ENCODE measurements around the gene SARS1. TPM values are rescaled to one million over a fixed set of nuclear protein-coding genes. Genes with fewer than 3 reads are reported as not detected.

Gene SARS1
- total and polyA plus RNA-seq, 2 experiments from 2014 or later, result 158 to 180 TPM

DNA sequence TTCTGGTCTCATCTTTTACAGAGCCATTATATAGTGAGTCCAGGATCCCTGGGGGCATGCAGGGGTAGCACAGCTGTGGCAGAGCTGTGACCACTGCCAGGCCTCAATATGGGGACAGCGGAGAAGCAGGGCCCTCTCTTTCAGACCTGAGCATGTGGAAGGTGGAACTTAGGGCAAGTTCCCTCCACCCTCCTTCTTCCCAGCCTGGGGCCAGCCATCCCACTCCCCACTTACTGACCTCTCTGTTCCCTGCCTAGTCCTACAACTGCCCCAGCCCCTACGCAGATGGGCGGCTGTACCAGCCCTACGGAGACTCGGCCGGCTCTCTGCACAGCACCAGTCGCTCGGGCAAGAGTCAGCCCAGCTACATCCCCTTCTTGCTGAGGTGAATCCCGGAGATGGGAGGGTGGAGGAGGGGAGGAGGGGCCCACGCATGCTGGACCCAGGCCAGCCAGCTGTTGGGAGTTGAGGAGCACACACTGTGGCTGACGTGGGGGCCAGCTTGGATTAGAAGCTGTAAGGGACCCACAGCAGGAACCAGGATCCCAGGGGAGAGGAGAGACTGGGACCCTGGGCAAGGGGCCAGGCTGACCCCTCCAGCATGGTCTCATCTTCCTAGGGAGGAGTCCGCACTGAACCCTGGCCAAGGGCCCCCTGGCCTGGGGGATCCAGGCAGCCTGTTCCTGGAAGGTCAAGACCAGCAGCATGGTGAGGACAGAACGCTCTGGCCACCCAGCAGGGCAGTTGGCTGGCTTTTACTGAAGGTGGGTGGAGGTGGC lies 58.5 kb downstream of the SARS1 start:
- Histone ChIP-seq H4K20me1 (ENCODE audit: insufficient read depth, poor library complexity, severe bottlenecking) (no peaks in the 10 kb centered on the region), H3K9me2 (replicated peaks; ENCODE audit: insufficient read depth) (no peaks in the 10 kb centered on the region), H2AFZ (no peak overlapping the region), H3K36me3 (replicated peaks; ENCODE audit: insufficient read depth, low read depth) (no peaks in the 10 kb centered on the region), H3K4me2 (no peak overlapping the region), H3K79me2 (no peaks in the 10 kb centered on the region), H3K27ac (peak overlapping the region; percentile 94), H3K9me3 (ENCODE audit: low read depth) (no peaks in the 10 kb centered on the region), H3K4me3 (no peak overlapping the region), H3K4me1 (ENCODE audit: insufficient read depth) (peaks cover 34% of the 10 kb centered on the region), H3K27me3 (no peaks in the 10 kb centered on the region)
- DNase-seq (ENCODE audit: low spot score), result no peak
- WGBS (ENCODE audit: low lambda C conversion rate, missing lambda C conversion rate), result 83% methylated on average over 13 of the region's 13 CpGs
- TF ChIP-seq, protein P1, sequence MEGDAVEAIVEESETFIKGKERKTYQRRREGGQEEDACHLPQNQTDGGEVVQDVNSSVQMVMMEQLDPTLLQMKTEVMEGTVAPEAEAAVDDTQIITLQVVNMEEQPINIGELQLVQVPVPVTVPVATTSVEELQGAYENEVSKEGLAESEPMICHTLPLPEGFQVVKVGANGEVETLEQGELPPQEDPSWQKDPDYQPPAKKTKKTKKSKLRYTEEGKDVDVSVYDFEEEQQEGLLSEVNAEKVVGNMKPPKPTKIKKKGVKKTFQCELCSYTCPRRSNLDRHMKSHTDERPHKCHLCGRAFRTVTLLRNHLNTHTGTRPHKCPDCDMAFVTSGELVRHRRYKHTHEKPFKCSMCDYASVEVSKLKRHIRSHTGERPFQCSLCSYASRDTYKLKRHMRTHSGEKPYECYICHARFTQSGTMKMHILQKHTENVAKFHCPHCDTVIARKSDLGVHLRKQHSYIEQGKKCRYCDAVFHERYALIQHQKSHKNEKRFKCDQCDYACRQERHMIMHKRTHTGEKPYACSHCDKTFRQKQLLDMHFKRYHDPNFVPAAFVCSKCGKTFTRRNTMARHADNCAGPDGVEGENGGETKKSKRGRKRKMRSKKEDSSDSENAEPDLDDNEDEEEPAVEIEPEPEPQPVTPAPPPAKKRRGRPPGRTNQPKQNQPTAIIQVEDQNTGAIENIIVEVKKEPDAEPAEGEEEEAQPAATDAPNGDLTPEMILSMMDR (IDR thresholded peaks at IDR 0.05; ENCODE audit: poor library complexity), result no peak
- no peak for TF ChIP-seq EZH2phosphoT487 (IDR thresholded peaks at IDR 0.05; ENCODE audit: low read depth, severe bottlenecking, unreplicated experiment)
- no peak for TF ChIP-seq EZH2 (IDR thresholded peaks at IDR 0.05; ENCODE audit: borderline replicate concordance)

DNA sequence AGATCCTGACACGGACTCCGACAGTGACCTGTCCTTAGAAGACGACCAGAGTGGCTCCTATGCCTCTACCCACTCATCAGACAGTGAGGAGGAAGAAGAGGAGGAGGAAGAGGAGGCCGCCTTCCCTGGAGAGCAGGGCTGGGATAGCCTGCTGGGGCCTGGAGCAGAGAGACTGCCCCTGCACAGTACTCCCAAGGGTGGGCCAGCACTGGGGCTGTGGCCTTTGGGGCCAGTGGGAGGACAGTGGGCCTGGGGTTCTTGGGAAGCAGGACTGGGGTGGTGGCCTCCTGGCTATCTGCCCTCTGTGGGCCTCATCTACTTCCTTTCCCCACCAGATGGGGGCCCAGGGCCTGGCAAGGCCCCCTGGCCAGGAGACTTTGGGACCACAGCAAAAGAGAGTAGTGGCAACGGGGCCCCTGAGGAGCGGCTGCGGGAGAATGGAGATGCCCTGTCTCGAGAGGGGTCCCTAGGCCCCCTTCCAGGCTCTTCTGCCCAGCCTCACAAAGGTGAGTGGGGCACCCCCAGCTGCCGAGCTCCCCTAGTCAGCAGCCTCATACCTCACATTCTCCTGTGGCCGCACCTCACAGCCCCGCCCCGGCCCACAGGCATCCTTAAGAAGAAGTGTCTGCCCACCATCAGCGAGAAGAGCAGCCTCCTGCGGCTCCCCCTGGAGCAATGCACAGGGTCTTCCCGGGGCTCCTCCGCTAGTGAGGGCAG lies 59.3 kb downstream of the SARS1 start:
- Histone ChIP-seq H3K79me2 (no peaks in the 10 kb centered on the region), H3K27me3 (no peaks in the 10 kb centered on the region), H3K9me3 (ENCODE audit: low read depth) (no peaks in the 10 kb centered on the region), H2AFZ (no peak overlapping the region), H3K27ac (peak overlapping the region; percentile 94), H3K9me2 (replicated peaks; ENCODE audit: insufficient read depth) (no peaks in the 10 kb centered on the region), H3K36me3 (replicated peaks; ENCODE audit: insufficient read depth, low read depth) (no peaks in the 10 kb centered on the region), H3K4me3 (no peak overlapping the region), H4K20me1 (ENCODE audit: insufficient read depth, poor library complexity, severe bottlenecking) (no peaks in the 10 kb centered on the region), H3K4me1 (ENCODE audit: insufficient read depth) (peaks cover 34% of the 10 kb centered on the region), H3K4me2 (peak overlapping the region; percentile 74)
- TF ChIP-seq EZH2phosphoT487 (IDR thresholded peaks at IDR 0.05; ENCODE audit: low read depth, severe bottlenecking, unreplicated experiment) (no peak), EZH2 (IDR thresholded peaks at IDR 0.05; ENCODE audit: borderline replicate concordance) (no peak)
- TF ChIP-seq, protein P1 (IDR thresholded peaks at IDR 0.05; ENCODE audit: poor library complexity), result no peak
- WGBS (ENCODE audit: low lambda C conversion rate, missing lambda C conversion rate), result 93% methylated on average over 15 of the region's 16 CpGs
- no peak for DNase-seq (ENCODE audit: low spot score)

DNA sequence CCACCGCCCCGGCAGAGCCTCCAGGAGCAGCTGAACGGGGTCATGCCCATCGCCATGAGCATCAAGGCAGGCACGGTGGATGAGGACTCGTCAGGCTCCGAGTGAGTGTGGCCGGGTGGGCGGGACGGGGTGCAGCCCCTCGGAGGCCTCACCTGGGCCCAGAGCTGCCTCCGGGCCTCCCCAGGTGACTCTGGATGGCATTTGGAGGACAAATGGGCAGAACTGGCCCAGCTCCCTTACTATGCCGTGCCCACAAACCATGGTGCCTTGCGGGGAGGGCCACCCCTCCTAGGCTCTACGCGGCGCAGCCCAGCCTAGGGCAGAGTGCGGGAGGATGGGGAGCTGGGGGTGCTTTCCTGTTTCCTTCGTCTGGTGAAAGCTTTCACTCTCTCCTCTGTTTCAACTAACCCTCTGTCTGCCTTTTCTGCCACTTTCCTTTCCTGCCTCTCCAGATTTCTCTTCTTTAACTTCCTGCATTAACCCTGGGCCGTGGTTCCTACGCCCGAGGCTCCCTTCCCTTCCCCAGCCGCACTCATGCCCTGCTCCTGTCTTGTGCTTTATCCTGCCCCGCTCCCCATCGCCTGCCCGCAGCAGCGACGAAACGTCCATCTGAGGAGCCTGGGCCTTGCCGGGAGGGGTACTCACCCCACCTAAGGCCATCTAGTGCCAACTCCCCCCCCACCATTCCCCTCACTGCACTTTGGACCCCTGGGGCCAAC lies 60.0 kb downstream of the SARS1 start:
- TF ChIP-seq EZH2 (IDR thresholded peaks at IDR 0.05; ENCODE audit: borderline replicate concordance) (no peak), EZH2phosphoT487 (IDR thresholded peaks at IDR 0.05; ENCODE audit: low read depth, severe bottlenecking, unreplicated experiment) (no peak)
- TF ChIP-seq, protein P1 (IDR thresholded peaks at IDR 0.05; ENCODE audit: poor library complexity), result no peak
- no peaks in the 10 kb centered on the region for H3K9me2 ChIP-seq (replicated peaks; ENCODE audit: insufficient read depth)
- peak overlapping the region; percentile 55 for H2AFZ ChIP-seq
- no peak overlapping the region for H3K4me3 ChIP-seq
- WGBS (ENCODE audit: low lambda C conversion rate, missing lambda C conversion rate), result 80% methylated on average over 23 of the region's 30 CpGs
- no peaks in the 10 kb centered on the region for H3K36me3 ChIP-seq (replicated peaks; ENCODE audit: insufficient read depth, low read depth)
- H3K79me2 ChIP-seq, result no peaks in the 10 kb centered on the region
- no peaks in the 10 kb centered on the region for H4K20me1 ChIP-seq (ENCODE audit: insufficient read depth, poor library complexity, severe bottlenecking)
- peaks cover 34% of the 10 kb centered on the region for H3K4me1 ChIP-seq (ENCODE audit: insufficient read depth)
- peak overlapping the region; percentile 74 for H3K4me2 ChIP-seq
- DNase-seq (ENCODE audit: low spot score), result no peak
- H3K27me3 ChIP-seq, result no peaks in the 10 kb centered on the region
- H3K9me3 ChIP-seq (ENCODE audit: low read depth), result no peaks in the 10 kb centered on the region
- peak overlapping the region; percentile 94 for H3K27ac ChIP-seq

Data from hepatocyte (in vitro differentiated cells).